ENCODE measurements around the gene LARP1. TPM values are rescaled to one million over a fixed set of nuclear protein-coding genes. Genes with fewer than 3 reads are reported as not detected.

LARP1 gene
- total and polyA plus RNA-seq, 5 experiments from 2014 or later, result 10.9 to 180 (median 29.4) TPM

- no peak for DNase-seq
- H3K4me3 Mint-ChIP-seq, result peak overlapping the region in 2 of 10 donors; percentile 48 to 66
- no peaks in the 10 kb centered on the region for H3K9me3 Mint-ChIP-seq
- POLR2A ChIA-PET, result no interaction called here
- ATAC-seq, result no peak
- peaks cover 50 to 81% (median 75%) of the 10 kb centered on the region in 4 donors for H3K4me1 Mint-ChIP-seq
- H3K36me3 Mint-ChIP-seq, result peaks cover 0 to 27% (median 0%) of the 10 kb centered on the region in 3 donors
- peak overlapping the region in 9 of 10 donors; percentile 74 to 93 (median 83) for H3K27ac Mint-ChIP-seq
- no peaks in the 10 kb centered on the region for H3K27me3 Mint-ChIP-seq
Observed at GRCh38 chr5:154786414-154786813, 31.2 kb downstream of the LARP1 start.

- POLR2A ChIA-PET, result no interaction called here
- H3K4me3 Mint-ChIP-seq, result peak overlapping the region in 9 of 10 donors; percentile 15 to 69 (median 59)
- peak overlapping the region; percentile 75 to 93 (median 87) for H3K27ac Mint-ChIP-seq
- DNase-seq (no peak), ATAC-seq (no peak)
- H3K4me1 Mint-ChIP-seq, result peaks cover 48 to 66% (median 59%) of the 10 kb centered on the region in 4 donors
- no peaks in the 10 kb centered on the region for H3K27me3 Mint-ChIP-seq
- H3K9me3 Mint-ChIP-seq, result no peaks in the 10 kb centered on the region
- peaks cover 0 to 44% (median 0%) of the 10 kb centered on the region in 3 donors for H3K36me3 Mint-ChIP-seq
Observed at GRCh38 chr5:154788212-154788611, 33.0 kb downstream of the LARP1 start.

GRCh38 chr5:154791535-154791934 is 36.4 kb downstream of the LARP1 start:
- POLR2A ChIA-PET, result no interaction called here
- DNase-seq (no peak), ATAC-seq (no peak)
- Mint-ChIP-seq H3K36me3 (peaks cover 0 to 68% (median 0%) of the 10 kb centered on the region in 3 donors), H3K27me3 (no peaks in the 10 kb centered on the region), H3K4me1 (peaks cover 26 to 43% (median 29%) of the 10 kb centered on the region in 4 donors), H3K27ac (peak overlapping the region in 3 of 10 donors; percentile 35 to 52 (median 52)), H3K9me3 (no peaks in the 10 kb centered on the region), H3K4me3 (no peak overlapping the region)

- DNase-seq (no peak), ATAC-seq (no peak)
- Mint-ChIP-seq H3K4me1 (peaks cover 3 to 21% (median 12%) of the 10 kb centered on the region in 4 donors), H3K9me3 (no peaks in the 10 kb centered on the region), H3K4me3 (no peak overlapping the region), H3K36me3 (peaks cover 0 to 83% (median 2%) of the 10 kb centered on the region in 3 donors), H3K27ac (peak overlapping the region in 8 of 10 donors; percentile 1 to 80 (median 19)), H3K27me3 (no peaks in the 10 kb centered on the region)
- POLR2A ChIA-PET, result interaction anchor here (1.6 kb wide), 1 partner anchor 12 kb away, joined by 3 read pairs; no protein-coding TSS in a partner anchor
Observed at GRCh38 chr5:154793599-154794524, 38.7 kb downstream of the LARP1 start.

GRCh38 chr5:154794525-154795234 is 39.5 kb downstream of the LARP1 start:
- Mint-ChIP-seq H3K4me1 (peaks cover 3 to 21% (median 16%) of the 10 kb centered on the region in 4 donors), H3K4me3 (no peak overlapping the region), H3K36me3 (peaks cover 0 to 91% (median 5%) of the 10 kb centered on the region in 3 donors), H3K27me3 (no peaks in the 10 kb centered on the region), H3K9me3 (no peaks in the 10 kb centered on the region), H3K27ac (peak overlapping the region in 7 of 10 donors; percentile 0 to 30 (median 3))
- ATAC-seq, result no peak
- DNase-seq, result no peak
- POLR2A ChIA-PET, result no interaction called here

- no peaks in the 10 kb centered on the region for H3K27me3 Mint-ChIP-seq
- peaks cover 4 to 21% (median 17%) of the 10 kb centered on the region in 4 donors for H3K4me1 Mint-ChIP-seq
- POLR2A ChIA-PET, result no interaction called here
- H3K9me3 Mint-ChIP-seq, result no peaks in the 10 kb centered on the region
- ATAC-seq, result no peak
- peaks cover 2 to 91% (median 9%) of the 10 kb centered on the region in 3 donors for H3K36me3 Mint-ChIP-seq
- peak overlapping the region in 2 of 10 donors; percentile 20 to 73 for H3K27ac Mint-ChIP-seq
- DNase-seq, result no peak
- no peak overlapping the region for H3K4me3 Mint-ChIP-seq
Observed at GRCh38 chr5:154795235-154795596, 40.0 kb downstream of the LARP1 start.

- Mint-ChIP-seq H3K36me3 (peaks cover 4 to 91% (median 14%) of the 10 kb centered on the region in 3 donors), H3K9me3 (no peaks in the 10 kb centered on the region), H3K4me1 (peaks cover 2 to 20% (median 15%) of the 10 kb centered on the region in 4 donors), H3K27me3 (no peaks in the 10 kb centered on the region), H3K4me3 (no peak overlapping the region), H3K27ac (peak overlapping the region in 2 of 10 donors; percentile 16 to 54)
- DNase-seq (no peak), ATAC-seq (no peak)
- POLR2A ChIA-PET, result no interaction called here
Observed at GRCh38 chr5:154797762-154798161, 42.6 kb downstream of the LARP1 start.

- Mint-ChIP-seq H3K9me3 (no peaks in the 10 kb centered on the region), H3K4me3 (no peak overlapping the region), H3K27me3 (no peaks in the 10 kb centered on the region), H3K36me3 (peaks cover 4 to 91% (median 23%) of the 10 kb centered on the region in 3 donors), H3K4me1 (peaks cover 2 to 16% (median 6%) of the 10 kb centered on the region in 4 donors), H3K27ac (peak overlapping the region in 9 of 10 donors; percentile 20 to 90 (median 75))
- POLR2A ChIA-PET, result no interaction called here
- ATAC-seq, result no peak
- no peak for DNase-seq
Observed at GRCh38 chr5:154800582-154800981, 45.4 kb downstream of the LARP1 start.

GRCh38 chr5:154801083-154801482 is 45.9 kb downstream of the LARP1 start:
- Mint-ChIP-seq H3K4me1 (peaks cover 2 to 16% (median 6%) of the 10 kb centered on the region in 4 donors), H3K36me3 (peaks cover 4 to 96% (median 23%) of the 10 kb centered on the region in 3 donors), H3K27me3 (no peaks in the 10 kb centered on the region), H3K9me3 (no peaks in the 10 kb centered on the region), H3K27ac (peak overlapping the region in 4 of 10 donors; percentile 9 to 64 (median 34)), H3K4me3 (no peak overlapping the region)
- ATAC-seq, result no peak
- POLR2A ChIA-PET, result interaction anchor here (0.7 kb wide), 1 partner anchor 13 kb away, joined by 3 read pairs; no protein-coding TSS in a partner anchor
- no peak for DNase-seq

- no peak for DNase-seq
- H3K36me3 Mint-ChIP-seq, result peaks cover 4 to 96% (median 23%) of the 10 kb centered on the region in 3 donors
- POLR2A ChIA-PET, result interaction anchor here (0.7 kb wide), 1 partner anchor 13 kb away, joined by 3 read pairs; no protein-coding TSS in a partner anchor
- H3K27me3 Mint-ChIP-seq, result no peaks in the 10 kb centered on the region
- H3K9me3 Mint-ChIP-seq, result no peaks in the 10 kb centered on the region
- ATAC-seq, result no peak
- peaks cover 1 to 14% (median 4%) of the 10 kb centered on the region in 4 donors for H3K4me1 Mint-ChIP-seq
- H3K27ac Mint-ChIP-seq, result peak overlapping the region in 5 of 10 donors; percentile 37 to 61 (median 46)
- no peak overlapping the region for H3K4me3 Mint-ChIP-seq
Observed at GRCh38 chr5:154802050-154802449, 46.9 kb downstream of the LARP1 start.

- no peaks in the 10 kb centered on the region for H3K27me3 Mint-ChIP-seq
- no peak for ATAC-seq
- POLR2A ChIA-PET, result no interaction called here
- peak overlapping the region in 3 of 10 donors; percentile 11 to 32 (median 19) for H3K27ac Mint-ChIP-seq
- H3K4me3 Mint-ChIP-seq, result no peak overlapping the region
- H3K4me1 Mint-ChIP-seq, result no peaks in the 10 kb centered on the region
- H3K36me3 Mint-ChIP-seq, result peaks cover 0 to 94% (median 22%) of the 10 kb centered on the region in 3 donors
- DNase-seq, result no peak
- H3K9me3 Mint-ChIP-seq, result no peaks in the 10 kb centered on the region
Observed at GRCh38 chr5:154806176-154806575, 51.0 kb downstream of the LARP1 start.

GRCh38 chr5:154811239-154811638 is 56.1 kb downstream of the LARP1 start:
- Mint-ChIP-seq H3K4me3 (no peak overlapping the region), H3K27me3 (no peaks in the 10 kb centered on the region), H3K36me3 (peaks cover 6 to 88% (median 26%) of the 10 kb centered on the region in 3 donors), H3K27ac (peak overlapping the region in 5 of 10 donors; percentile 29 to 59 (median 43)), H3K9me3 (no peaks in the 10 kb centered on the region), H3K4me1 (peaks cover 20 to 47% (median 34%) of the 10 kb centered on the region in 4 donors)
- ATAC-seq (no peak), DNase-seq (no peak)
- POLR2A ChIA-PET, result no interaction called here
